Measurements from ENCODE around the gene PTPRK.

Gene PTPRK

DNA sequence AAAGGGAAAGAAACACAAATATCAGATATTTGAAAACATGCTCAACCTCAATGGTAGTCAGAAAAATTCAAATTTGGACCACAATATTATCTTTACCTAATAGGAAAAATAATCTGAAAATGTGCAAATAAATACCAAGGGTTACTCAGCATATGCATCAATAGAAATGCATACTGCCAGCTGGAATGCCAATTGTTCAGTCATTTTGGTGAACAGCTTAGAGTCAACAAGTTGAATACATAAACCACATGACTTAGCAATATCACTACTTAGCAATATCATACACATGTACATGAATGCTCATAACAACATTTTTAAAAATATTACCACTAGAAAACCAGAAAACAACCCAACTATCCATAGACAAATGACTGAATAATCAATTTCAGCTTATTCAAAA lies 212.7 kb downstream of the PTPRK start:
- DNase-seq (ENCODE audit: low read depth), result no peak
- TF ChIP-seq CTCF (conservative IDR thresholded peaks at IDR 0.05; ENCODE audit: low read length), result no peak
- H3K4me3 ChIP-seq (ENCODE audit: low read length), result no peak overlapping the region

- no peak for DNase-seq (ENCODE audit: low read depth)
- no peak for TF ChIP-seq CTCF (conservative IDR thresholded peaks at IDR 0.05; ENCODE audit: low read length)
- no peak overlapping the region for H3K4me3 ChIP-seq (ENCODE audit: low read length)
Measured at GRCh38 chr6:128305976-128306375, 214.4 kb downstream of the PTPRK start.

DNA sequence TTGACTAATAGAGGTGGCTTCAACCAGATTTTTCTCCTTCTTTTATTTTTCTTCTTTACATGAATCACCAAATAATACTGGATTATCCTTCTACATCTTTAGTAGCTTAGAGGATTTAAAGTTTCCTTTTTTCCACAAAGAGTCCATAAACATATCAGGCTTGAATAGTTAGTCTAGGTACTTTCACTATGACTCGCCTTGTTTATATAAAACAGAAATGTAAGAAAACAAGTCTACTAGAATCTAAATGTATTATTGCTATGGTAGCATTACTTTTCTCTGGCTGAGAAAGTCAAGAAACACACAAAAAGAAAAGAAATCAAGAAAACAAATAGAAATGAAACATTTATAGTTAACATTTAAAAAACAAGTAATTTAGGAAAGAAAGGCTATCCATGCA lies 215.2 kb downstream of the PTPRK start:
- no peak for TF ChIP-seq CTCF (conservative IDR thresholded peaks at IDR 0.05; ENCODE audit: low read length)
- no peak for DNase-seq (ENCODE audit: low read depth)
- H3K4me3 ChIP-seq (ENCODE audit: low read length), result no peak overlapping the region

GRCh38 chr6:128303870-128304269 lies 216.5 kb downstream of the PTPRK start:
- no peak overlapping the region for H3K4me3 ChIP-seq (ENCODE audit: low read length)
- no peak for TF ChIP-seq CTCF (conservative IDR thresholded peaks at IDR 0.05; ENCODE audit: low read length)
- DNase-seq (ENCODE audit: low read depth), result peak; percentile 5

- DNase-seq (ENCODE audit: low read depth), result no peak
- no peak for TF ChIP-seq CTCF (conservative IDR thresholded peaks at IDR 0.05; ENCODE audit: low read length)
- H3K4me3 ChIP-seq (ENCODE audit: low read length), result no peak overlapping the region
Measured at GRCh38 chr6:128302942-128303341, 217.5 kb downstream of the PTPRK start.

GRCh38 chr6:128295670-128296069 lies 224.7 kb downstream of the PTPRK start:
- H3K4me3 ChIP-seq (ENCODE audit: low read length), result no peak overlapping the region
- TF ChIP-seq CTCF (conservative IDR thresholded peaks at IDR 0.05; ENCODE audit: low read length), result no peak
- DNase-seq (ENCODE audit: low read depth), result no peak

DNA sequence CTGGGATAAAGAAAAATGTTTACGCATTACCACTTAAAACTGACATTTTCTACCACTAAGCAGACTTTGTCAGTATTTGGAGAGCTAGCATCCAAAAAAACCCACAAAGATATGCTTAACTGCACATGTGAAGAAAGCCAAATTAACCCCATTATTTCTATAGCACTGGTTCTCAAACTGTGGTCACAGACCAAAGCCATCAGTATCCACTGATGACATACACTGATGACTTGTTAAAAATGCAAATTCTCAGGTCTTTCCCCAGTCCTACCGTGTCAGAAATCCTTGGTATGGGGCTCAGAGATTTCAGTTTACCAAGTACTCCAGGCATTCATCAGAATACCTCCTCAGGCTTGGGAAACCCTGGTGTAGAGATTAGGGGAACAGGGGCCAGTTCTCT lies 230.2 kb downstream of the PTPRK start:
- no peak overlapping the region for H3K4me3 ChIP-seq (ENCODE audit: low read length)
- no peak for TF ChIP-seq CTCF (conservative IDR thresholded peaks at IDR 0.05; ENCODE audit: low read length)

More for the DNA sequence above, 230.2 kb downstream of the PTPRK start:
- no peak for DNase-seq (ENCODE audit: low read depth)

All from AG10803 (cell line).